ENCODE data around the gene MUC2.
A peak's percentile ranks its signal among the peaks of the same experiment; 100 is the strongest.

MUC2 gene

GRCh38 chr11:1052133-1053011 is 22.3 kb upstream of the MUC2 start:
- DNase-seq = no peak

GRCh38 chr11:1053121-1053901 is 21.4 kb upstream of the MUC2 start:
- no peak for DNase-seq

- DNase-seq = peak; percentile 4
These were observed 20.2 kb upstream of the MUC2 start for GRCh38 chr11:1054143-1055108.

GRCh38 chr11:1055109-1055703 is 19.5 kb upstream of the MUC2 start:
- DNase-seq = no peak

GRCh38 chr11:1055990-1056771 is 18.5 kb upstream of the MUC2 start:
- no peak for DNase-seq

GRCh38 chr11:1057806-1058205 is 16.9 kb upstream of the MUC2 start:
- no peak for DNase-seq

- no peak for DNase-seq
These were observed 14.9 kb upstream of the MUC2 start for GRCh38 chr11:1059759-1060158.

GRCh38 chr11:1060410-1060809 is 14.3 kb upstream of the MUC2 start:
- DNase-seq = no peak

- DNase-seq = no peak
These were observed 13.6 kb upstream of the MUC2 start for GRCh38 chr11:1060852-1061616.

- DNase-seq = no peak
These were observed 12.4 kb upstream of the MUC2 start for GRCh38 chr11:1062075-1062820.

- DNase-seq = no peak
These were observed 10.5 kb upstream of the MUC2 start for GRCh38 chr11:1064167-1064566.

- DNase-seq = no peak
These were observed 6.7 kb upstream of the MUC2 start for GRCh38 chr11:1067812-1068496.

GRCh38 chr11:1069740-1070139 is 4.9 kb upstream of the MUC2 start:
- DNase-seq = no peak

- DNase-seq = no peak
These were observed 3.8 kb upstream of the MUC2 start for GRCh38 chr11:1070594-1071462.

GRCh38 chr11:1071571-1072115 is 3.0 kb upstream of the MUC2 start:
- DNase-seq = no peak

- no peak for DNase-seq
These were observed 2.4 kb upstream of the MUC2 start for GRCh38 chr11:1072116-1072820.

GRCh38 chr11:1072821-1073231 is 1.8 kb upstream of the MUC2 start:
- DNase-seq = no peak

Measured in NCI-H1092 treated with DMSO at 0.1 percent for 48 hours (cell line).